Endothelial cell of umbilical vein (primary cell): ENCODE measurements around the gene RALGPS1. TPM values are rescaled to one million over a fixed set of nuclear protein-coding genes. Genes with fewer than 3 reads are reported as not detected.

Experiments used
- BruUV-seq: library from RNA; stranded (reverse); fragments of 400-500 nt; replicated peaks from 2 replicates; lab custom pipeline; 2021; lab: Mats Ljungman, UMichigan
- CTCF ChIA-PET: fragments of 300-600, 350-600 bp; sonication (Branson Sonifier 250); formaldehyde crosslinking; loops from one replicate; lab custom pipeline; 2021; ENCODE audit warnings: antibody characterized with exemption, inconsistent platforms; lab: Charles Lee
- POLR2A ChIA-PET: fragments of 300-600, 350-600 bp; sonication (Branson Sonifier 250); formaldehyde crosslinking; loops from one replicate; lab custom pipeline; 2021; ENCODE audit warnings: antibody characterized with exemption, inconsistent platforms; lab: Charles Lee
- DNase-seq: peaks from one replicate; pipeline ENCODE4 v3.0.0-alpha.2; 2011; ENCODE audit warnings: low read depth, low spot score
- FAIRE-seq: peaks from 2 replicates; lab custom pipeline; 2011; peaks lifted over from hg19 to GRCh38; lab: Jason Lieb, UNC
- H2AFZ ChIP-seq: 2 replicates; pipeline ENCODE4 v1.6.0; 2012; ENCODE audit warnings: low read depth, low read length, control low read depth, inconsistent platforms
- H3K27ac ChIP-seq: 2 replicates; pipeline ENCODE4 v1.5.1; 2011; ENCODE audit warnings: low read depth, mild to moderate bottlenecking, control low read depth, low read length, moderate library complexity; ENCODE audit not compliant: insufficient read depth
- H3K27me3 ChIP-seq, 2 experiments: 2 replicates each; pipeline versions ENCODE4 v1.6.0 to v1.6.1; 2011; ENCODE audit warnings: low read length in 2 of 2, mixed read lengths in 1 of 2; ENCODE audit not compliant: control insufficient read depth in 2 of 2, insufficient read depth in 2 of 2
- H3K36me3 ChIP-seq, 2 experiments: 2 replicates in 1 of 2; 3 replicates in 1 of 2; pipeline ENCODE4 v1.5.1; 2011; ENCODE audit warnings: low read length in 2 of 2, mild to moderate bottlenecking in 1 of 2, moderate library complexity in 1 of 2; ENCODE audit not compliant: control insufficient read depth in 2 of 2, insufficient read depth in 2 of 2; ENCODE audit errors: extremely low read depth in 1 of 2
- H3K4me1 ChIP-seq: 3 replicates; pipeline ENCODE4 v1.5.1; 2011; ENCODE audit warnings: mild to moderate bottlenecking, low read length; ENCODE audit not compliant: control insufficient read depth, insufficient read depth; ENCODE audit errors: extremely low read depth
- H3K4me2 ChIP-seq: 2 replicates; pipeline ENCODE4 v1.6.1; 2011; ENCODE audit warnings: low read length, control low read depth, mixed read lengths; ENCODE audit not compliant: insufficient read depth
- H3K4me3 ChIP-seq, 3 experiments: fragments of 200-600 bp in 1 of 3; sonication (generic), shearing (Covaris generic) in 1 of 3; replicated peaks in 1 of 3; 2 replicates each; pipeline ENCODE4 v1.5.1; 2011 to 2016; ENCODE audit warnings: control low read depth in 3 of 3, low read length in 3 of 3, mild to moderate bottlenecking in 2 of 3, inconsistent platforms in 1 of 3, low read depth in 1 of 3, moderate library complexity in 1 of 3; ENCODE audit not compliant: insufficient read depth in 1 of 3
- H3K79me2 ChIP-seq: 2 replicates; pipeline ENCODE4 v1.6.0; 2012; ENCODE audit warnings: low read length, inconsistent platforms; ENCODE audit not compliant: control insufficient read depth, insufficient read depth
- H3K9ac ChIP-seq: replicated peaks from 2 replicates; pipeline ENCODE3; 2011; ENCODE audit warnings: low read length, control low read depth; ENCODE audit not compliant: insufficient read depth; ENCODE audit errors: extremely low read depth
- H3K9me1 ChIP-seq: replicated peaks from 3 replicates; pipeline ENCODE4 v1.6.0; 2011; ENCODE audit warnings: mild to moderate bottlenecking, low read length; ENCODE audit not compliant: control insufficient read depth, insufficient read depth; ENCODE audit errors: extremely low read depth
- H3K9me3 ChIP-seq: replicated peaks from 2 replicates; pipeline ENCODE4 v1.5.1; 2012; ENCODE audit warnings: low read length, inconsistent platforms; ENCODE audit not compliant: control insufficient read depth, insufficient read depth
- H4K20me1 ChIP-seq: replicated peaks from 2 replicates; pipeline ENCODE3; 2011; ENCODE audit warnings: mild to moderate bottlenecking, low read length; ENCODE audit not compliant: control insufficient read depth, insufficient read depth; ENCODE audit errors: extremely low read depth
- CTCF ChIP-seq, 2 donors: IDR thresholded peaks; 1 replicate in 1 of 2; 2 replicates in 1 of 2; pipeline ENCODE4 v1.5.1; 2011; ENCODE audit warnings: low read length in 2 of 2, mild to moderate bottlenecking in 2 of 2, moderate library complexity in 2 of 2, control low read depth in 1 of 2, inconsistent platforms in 1 of 2, low read depth in 1 of 2; ENCODE audit not compliant: insufficient read depth in 1 of 2; ENCODE audit errors: extremely low read depth in 1 of 2
- EZH2 ChIP-seq: IDR thresholded peaks from 2 replicates; pipeline ENCODE4 v1.6.1; 2012; ENCODE audit warnings: borderline replicate concordance, low read depth, mild to moderate bottlenecking, moderate library complexity, low read length, inconsistent platforms; ENCODE audit not compliant: severe bottlenecking
- FOS ChIP-seq: IDR thresholded peaks from 2 replicates; pipeline ENCODE4 v1.6.1; 2011; ENCODE audit warnings: mild to moderate bottlenecking, low read length, moderate library complexity, borderline replicate concordance; ENCODE audit not compliant: insufficient read depth
- GATA2 ChIP-seq: IDR thresholded peaks from 2 replicates; pipeline ENCODE4 v1.7.0; 2011; ENCODE audit warnings: low read depth, mild to moderate bottlenecking, moderate library complexity, mixed read lengths, low read length; ENCODE audit not compliant: insufficient read length, insufficient read depth
- JUN ChIP-seq: IDR thresholded peaks from 2 replicates; pipeline ENCODE4 v1.6.1; 2011; ENCODE audit warnings: borderline replicate concordance, low read depth; ENCODE audit not compliant: insufficient read length, insufficient read depth
- MYC ChIP-seq: IDR thresholded peaks from one replicate; pipeline ENCODE4 v1.6.1; 2011; ENCODE audit warnings: mild to moderate bottlenecking, low read depth, low read length
- POLR2A ChIP-seq: IDR thresholded peaks from 2 replicates; pipeline ENCODE4 v1.6.1; 2012; ENCODE audit warnings: low read depth, mild to moderate bottlenecking, control low read depth, low read length
- POLR2AphosphoS5 ChIP-seq: IDR thresholded peaks from 2 replicates; pipeline ENCODE4 v1.6.1; 2012; ENCODE audit warnings: low read depth, mild to moderate bottlenecking, control low read depth, low read length, moderate library complexity; ENCODE audit not compliant: insufficient read depth
- dilution Hi-C: fragments of 300-500 bp; cut with MboI; formaldehyde crosslinking; loops from one replicate; pipeline ENCODE4 v1.15.0; 2019; ENCODE audit warnings: low sequenced_read_pairs; ENCODE audit not compliant: extremely low pct_ligation_motif_present
- intact Hi-C: fragments of 100-400 bp; cut with micrococcal nuclease; formaldehyde crosslinking; loops from one replicate; pipeline ENCODE4 v1.10.0; 2022
- polyA plus RNA-seq, 4 experiments: library from polyadenylated mRNA; depleted of rRNA in 3 of 4; stranded (reverse) in 3 of 4; unstranded in 1 of 4; fragments of >200 nt; gene quantifications; 2 replicates each; pipeline versions ENCODE4 v1.2.1 to v1.2.3, GENCODE V29; 2011 to 2012; ENCODE audit warnings: missing spikeins in 1 of 4
- total RNA-seq: library from RNA; stranded (reverse); gene quantifications from 2 replicates; pipeline ENCODE4 v1.2.3, GENCODE V29; 2021
- TF ChIP-seq, protein P1 (sequence below): IDR thresholded peaks from 2 replicates; pipeline ENCODE4 v1.6.1; 2011; ENCODE audit not compliant: insufficient read depth, insufficient read length

RALGPS1 gene
- total and polyA plus RNA-seq, 2 donors (not counting 3 experiments of a cell fraction or from before 2014, with no cell fraction given): 3.8 to 5.5 TPM

DNA sequence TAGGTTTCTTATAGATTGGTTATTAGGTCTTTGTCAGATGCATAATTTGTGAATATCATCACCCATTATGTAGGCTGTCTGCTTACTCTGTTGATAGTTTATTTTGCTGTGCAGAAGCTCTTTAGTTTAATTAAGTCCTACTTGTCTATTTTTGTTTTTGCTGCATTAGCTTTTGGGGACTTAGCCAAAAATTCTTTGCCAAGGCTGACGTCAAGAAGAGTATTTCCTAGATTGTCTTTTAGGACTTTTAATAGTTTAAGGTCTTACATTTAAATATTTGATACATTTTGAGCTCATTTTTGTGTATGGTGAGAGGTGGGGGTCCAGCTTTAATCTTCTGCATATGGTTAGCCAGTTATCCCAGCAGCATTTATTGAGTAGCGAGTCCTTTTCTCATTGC is 232.7 kb downstream of the RALGPS1 start:
- no peak overlapping the region for H3K4me2 ChIP-seq
- H3K79me2 ChIP-seq: no peaks in the 10 kb centered on the region
- dilution Hi-C loops: no loop called here
- H3K27me3 ChIP-seq: peaks cover 2 to 5% of the 10 kb centered on the region in 2 experiments
- TF ChIP-seq FOS (no peak), POLR2AphosphoS5 (no peak), CTCF (IDR thresholded peaks at IDR 0.05; ENCODE audit: extremely low read depth in 1 of 2, insufficient read depth in 1 of 2, low read depth in 1 of 2, low read length in 2 of 2) (no peak), JUN (no peak), POLR2A (no peak), GATA2 (no peak), MYC (no peak), EZH2 (no peak)
- TF ChIP-seq, protein P1, sequence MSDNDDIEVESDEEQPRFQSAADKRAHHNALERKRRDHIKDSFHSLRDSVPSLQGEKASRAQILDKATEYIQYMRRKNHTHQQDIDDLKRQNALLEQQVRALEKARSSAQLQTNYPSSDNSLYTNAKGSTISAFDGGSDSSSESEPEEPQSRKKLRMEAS: no peak
- H3K36me3 ChIP-seq: no peaks in the 10 kb centered on the region
- intact Hi-C loops: no loop called here
- no peak for DNase-seq
- ChIA-PET POLR2A (interaction anchor here (0.6 kb wide), 1 partner anchor 310 kb away, joined by 3 read pairs; no protein-coding TSS in a partner anchor), CTCF (no interaction called here)
- no peak overlapping the region for H2AFZ ChIP-seq
- H3K27ac ChIP-seq: no peak overlapping the region
- H3K9ac ChIP-seq: no peak overlapping the region
- BruUV-seq: no TSS peak
- no peak overlapping the region for H3K4me3 ChIP-seq
- FAIRE-seq: no peak
- no peaks in the 10 kb centered on the region for H3K9me3 ChIP-seq
- no peaks in the 10 kb centered on the region for H3K9me1 ChIP-seq
- H3K4me1 ChIP-seq: no peaks in the 10 kb centered on the region
- H4K20me1 ChIP-seq: no peaks in the 10 kb centered on the region
